Heart right ventricle (tissue), 16 donors: ENCODE measurements around the gene ARL4A. TPM values are rescaled to one million over a fixed set of nuclear protein-coding genes. Genes with fewer than 3 reads are reported as not detected.

Experiments
- ATAC-seq, 8 donors: fragments of 200-7000 bp; cut with Tn5 transposase; one replicate each; pipeline ENCODE4 v1.9.1; 2020; ENCODE audit warnings: mild to moderate bottlenecking in 8 of 8, moderate library complexity in 8 of 8, moderate number of reproducible peaks in 1 of 8
- DNase-seq, 2 donors: peaks; one replicate each; pipeline ENCODE4 v3.0.0-alpha.2; 2020
- H3K27ac ChIP-seq, 10 donors: fragments of 200-600 bp; sonication (generic) in 2 of 10; one replicate each; pipeline versions ENCODE4 v1.5.0 to v1.8.0; 2020 to 2022; ENCODE audit warnings: mild to moderate bottlenecking in 3 of 10
- H3K27me3 ChIP-seq, 7 donors: fragments of 200-600 bp; one replicate each; pipeline ENCODE4 v1.8.0; 2021 to 2022; ENCODE audit warnings: mild to moderate bottlenecking in 2 of 7
- H3K36me3 ChIP-seq, 9 donors: fragments of 200-600 bp; sonication (generic) in 1 of 9; one replicate each; pipeline versions ENCODE4 v1.5.0 to v1.8.0; 2020 to 2022; ENCODE audit warnings: mild to moderate bottlenecking in 2 of 9
- H3K4me1 ChIP-seq, 9 donors: fragments of 200-600 bp; sonication (generic) in 1 of 9; one replicate each; pipeline versions ENCODE4 v1.5.0 to v1.8.0; 2020 to 2022; ENCODE audit warnings: mild to moderate bottlenecking in 4 of 9
- H3K4me3 ChIP-seq, 10 donors: fragments of 200-600 bp; sonication (generic) in 2 of 10; one replicate each; pipeline versions ENCODE4 v1.5.0 to v1.8.0; 2020 to 2022; ENCODE audit warnings: mild to moderate bottlenecking in 7 of 10, moderate library complexity in 2 of 10
- H3K9me3 ChIP-seq, 11 donors: fragments of 200-600 bp in 10 of 11; sonication (generic) in 2 of 11; one replicate each; pipeline versions ENCODE4 v1.5.0 to v1.8.0; 2013 to 2022; ENCODE audit warnings: mild to moderate bottlenecking in 2 of 11, control low read depth in 1 of 11, moderate library complexity in 1 of 11
- WGBS, 2 donors: extraction: QIAGEN DNeasy Blood & Tissue Kit; methylation state at CpG; one replicate each; pipeline ENCODE4 v1.1.7; 2013; ENCODE audit warnings: inconsistent platforms in 1 of 2; 5-methylcytosine and 5-hydroxymethylcytosine counted together
- intact Hi-C, 10 donors: fragments of 100-400 bp; cut with DNase I; formaldehyde crosslinking; loops; one replicate each; pipeline versions ENCODE4 v1.11.1 to v1.14.2; 2022
- polyA plus RNA-seq, 2 donors: library from polyadenylated mRNA; stranded (reverse); fragments of 200-250 nt; gene quantifications; one replicate each; pipeline ENCODE4 v1.2.3, GENCODE V29; 2013
- total RNA-seq, 10 donors: library from RNA; stranded (reverse); fragmentation: NEBNext Ultra II Directional in 3 of 10; extraction: Animal tissue kit (Norgen Biotek cat#: 25700) in 3 of 10; gene quantifications; one replicate each; pipeline versions ENCODE4 v1.2.1 to v1.2.4, GENCODE V29; 2021 to 2023
- TF ChIP-seq, protein P1 (sequence below), 9 donors: fragments of 200-600 bp; sonication (generic) in 2 of 9; IDR thresholded peaks; one replicate each; pipeline versions ENCODE4 v1.5.0 to v1.8.0; 2021 to 2022; ENCODE audit warnings: antibody characterized with exemption in 9 of 9, mild to moderate bottlenecking in 5 of 9, moderate library complexity in 1 of 9
- donor health status: Arrhythmogenic right ventricular cardiomyopathy.
- donor health status: ischemic (EF 13 %, LVEDD 7.1; RV severe dilation, severe dysfunction).
- donor health status: healthy with polysubstance abuse.
- donor health status: DM: no; HTN: yes; CAD: no.
- donor health status: DM: no; HTN: no; CAD: no.
- donor health status: ischemic (EF 25% LVEDD 6.9; RV normal size, moderate dysfunction).
- donor health status: ischemic (EF 25% LVEDD 5.7; RV mildly dilated, moderate dysfunction).
- donor health status: healthy.
- donor health status: DM: yes; HTN: yes; CAD: no.
- donor health status: Ischemic cardiomyopathy.
- donor health status: ischemic (EF 35%, LVEDD 5.7; RV mildly dilated, moderate dysfunction).
- donor health status: nonischemic (EF 11% LVEDD 7.7; RV severe dilation, severe dysfunction).
- donor health status: DM: yes; HTN: yes; CAD: no.
- donor health status: PGD.
- donor health status: ischemic (EF 29% LVEDD 5.4; RV normal size, mild dysfunction).
- donor health status: nonischemic (EF 23%, LVEDD 6.1; RV moderate dilation, normal function).

The ARL4A gene
- total and polyA plus RNA-seq, 12 donors, result 6.9 to 21.4 (median 12.9) TPM

DNA sequence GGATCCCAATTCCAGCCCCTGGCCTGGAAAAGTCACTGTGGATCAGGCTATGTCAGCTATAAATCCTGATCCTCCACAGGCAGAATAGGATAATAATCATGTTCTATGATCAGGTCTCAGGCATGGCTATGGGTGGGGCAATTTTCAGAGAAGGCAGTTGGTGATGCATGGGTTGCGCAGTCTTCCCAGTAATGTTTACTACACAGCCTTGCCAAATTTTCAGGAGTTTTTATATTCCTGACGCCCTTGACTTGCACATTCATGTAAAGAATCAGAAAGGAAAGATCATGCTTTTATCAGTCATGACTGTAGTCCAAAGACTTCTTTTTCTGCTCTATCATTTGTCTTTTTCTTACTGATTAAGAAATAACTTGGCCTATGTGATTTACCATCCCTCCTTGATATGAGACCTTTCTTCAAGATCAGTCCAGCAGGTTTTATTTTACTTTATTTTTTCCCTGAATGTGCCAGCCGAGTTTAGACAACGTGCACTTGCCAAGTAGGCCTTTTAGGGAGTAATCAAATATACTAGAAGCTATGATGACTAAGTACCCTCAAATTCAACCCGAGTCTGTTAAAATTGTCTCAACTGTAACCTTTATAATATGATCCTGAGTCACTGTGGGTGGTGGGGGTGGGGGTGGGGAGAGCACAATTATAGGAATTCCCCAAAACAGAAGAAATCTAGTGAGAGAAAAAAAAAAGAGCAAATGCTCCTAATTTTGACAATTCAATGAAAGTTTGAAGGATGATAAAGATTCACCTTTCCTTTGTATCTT is 31.9 kb downstream of the ARL4A start:
- intact Hi-C loops, result no loop called here
- WGBS, 2 donors, result 54 to 67% methylated on average over 5 of the region's 5 CpGs
- Histone ChIP-seq H3K27me3 (no peaks in the 10 kb centered on the region), H3K36me3 (no peaks in the 10 kb centered on the region), H3K9me3 (no peaks in the 10 kb centered on the region), H3K27ac (peak overlapping the region; percentile 3 to 87 (median 66)), H3K4me3 (no peak overlapping the region), H3K4me1 (peaks cover 3 to 68% (median 47%) of the 10 kb centered on the region in 9 donors)
- DNase-seq (no peak), ATAC-seq (peak in 1 of 8 donors; percentile 50)
- TF ChIP-seq, protein P1, sequence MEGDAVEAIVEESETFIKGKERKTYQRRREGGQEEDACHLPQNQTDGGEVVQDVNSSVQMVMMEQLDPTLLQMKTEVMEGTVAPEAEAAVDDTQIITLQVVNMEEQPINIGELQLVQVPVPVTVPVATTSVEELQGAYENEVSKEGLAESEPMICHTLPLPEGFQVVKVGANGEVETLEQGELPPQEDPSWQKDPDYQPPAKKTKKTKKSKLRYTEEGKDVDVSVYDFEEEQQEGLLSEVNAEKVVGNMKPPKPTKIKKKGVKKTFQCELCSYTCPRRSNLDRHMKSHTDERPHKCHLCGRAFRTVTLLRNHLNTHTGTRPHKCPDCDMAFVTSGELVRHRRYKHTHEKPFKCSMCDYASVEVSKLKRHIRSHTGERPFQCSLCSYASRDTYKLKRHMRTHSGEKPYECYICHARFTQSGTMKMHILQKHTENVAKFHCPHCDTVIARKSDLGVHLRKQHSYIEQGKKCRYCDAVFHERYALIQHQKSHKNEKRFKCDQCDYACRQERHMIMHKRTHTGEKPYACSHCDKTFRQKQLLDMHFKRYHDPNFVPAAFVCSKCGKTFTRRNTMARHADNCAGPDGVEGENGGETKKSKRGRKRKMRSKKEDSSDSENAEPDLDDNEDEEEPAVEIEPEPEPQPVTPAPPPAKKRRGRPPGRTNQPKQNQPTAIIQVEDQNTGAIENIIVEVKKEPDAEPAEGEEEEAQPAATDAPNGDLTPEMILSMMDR (IDR thresholded peaks at IDR 0.05), result no peak

DNA sequence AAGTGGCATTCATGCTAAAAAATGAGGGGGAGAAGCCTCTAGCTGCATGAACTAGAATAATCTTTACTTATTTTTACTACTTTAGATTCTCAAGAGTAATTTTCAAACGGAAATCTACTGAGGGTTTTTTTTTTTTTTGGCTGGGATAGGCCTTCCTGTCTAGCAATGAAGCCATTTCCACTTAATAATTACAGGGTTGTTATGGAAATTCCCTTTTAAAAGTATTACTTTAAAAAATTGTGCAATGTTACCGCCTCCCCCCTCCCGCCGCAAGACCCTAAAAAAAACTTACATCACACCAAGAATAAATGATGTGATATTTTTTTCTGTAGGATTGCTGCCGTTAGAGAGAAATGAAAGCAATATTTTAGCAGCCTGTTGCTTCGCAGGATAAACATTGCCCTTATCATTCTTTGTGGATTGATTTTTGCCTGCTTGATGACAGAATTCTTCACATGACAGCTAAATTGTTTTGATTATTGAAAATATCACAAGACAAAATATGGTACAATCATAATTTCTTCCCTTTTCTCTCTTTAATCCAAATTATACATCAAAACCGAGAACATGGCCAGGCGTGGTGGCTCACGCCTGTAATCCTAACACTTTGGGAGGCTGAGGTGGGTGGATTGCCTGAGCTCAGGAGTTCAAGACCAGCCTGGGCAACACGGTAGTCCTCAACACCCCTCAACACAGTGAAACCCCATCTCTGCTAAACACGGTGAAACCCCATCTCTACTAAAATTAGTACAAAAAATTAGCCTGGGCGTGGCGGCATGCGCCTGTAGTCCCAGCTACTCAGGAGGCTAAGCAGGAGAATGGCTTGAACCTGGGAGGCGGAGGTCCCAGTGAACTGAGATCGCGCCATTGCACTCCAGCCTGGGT is 32.8 kb downstream of the ARL4A start:
- Histone ChIP-seq H3K4me3 (peak overlapping the region in 1 of 10 donors; percentile 0), H3K9me3 (no peaks in the 10 kb centered on the region), H3K36me3 (no peaks in the 10 kb centered on the region), H3K4me1 (peaks cover 3 to 63% (median 43%) of the 10 kb centered on the region in 9 donors), H3K27me3 (no peaks in the 10 kb centered on the region), H3K27ac (peak overlapping the region; percentile 3 to 87 (median 66))
- ATAC-seq (peak in 4 of 8 donors; percentile 10 to 20 (median 13)), DNase-seq (no peak)
- intact Hi-C loops, result no loop called here
- TF ChIP-seq, protein P1 (IDR thresholded peaks at IDR 0.05), result no peak
- WGBS, 2 donors, result 77 to 83% methylated on average over 17 of the region's 17 CpGs

DNA sequence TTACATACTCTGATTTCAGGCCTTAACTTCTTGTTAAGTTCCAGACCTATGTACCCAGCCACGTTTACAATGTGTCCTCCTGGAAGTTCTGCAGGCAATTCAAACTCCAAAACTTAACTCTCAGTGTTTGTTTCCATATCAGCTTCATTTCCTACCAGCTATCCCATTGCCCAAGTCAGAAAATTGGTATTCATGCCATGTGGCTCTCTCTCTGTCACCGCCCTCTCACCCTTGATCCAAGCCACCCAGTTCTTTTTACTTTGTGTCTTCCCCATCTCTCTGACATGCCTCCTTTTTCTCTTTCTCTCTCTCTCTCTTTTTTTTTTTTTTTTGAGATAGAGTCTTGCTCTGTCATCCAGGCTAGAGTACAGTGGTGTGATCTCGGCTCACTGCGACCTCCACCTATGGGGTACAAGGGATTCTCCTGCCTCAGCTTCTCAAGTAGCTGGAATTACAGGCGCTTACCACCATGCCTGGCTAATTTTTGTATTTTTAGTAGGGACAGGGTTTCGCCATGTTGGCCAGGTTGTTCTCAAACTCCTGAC is 33.9 kb downstream of the ARL4A start:
- no peaks in the 10 kb centered on the region for H3K36me3 ChIP-seq
- no peak overlapping the region for H3K4me3 ChIP-seq
- no peaks in the 10 kb centered on the region for H3K9me3 ChIP-seq
- 93 to 96% methylated on average over 6 of the region's 6 CpGs for WGBS, 2 donors
- H3K27me3 ChIP-seq, result no peaks in the 10 kb centered on the region
- H3K4me1 ChIP-seq, result peaks cover 3 to 54% (median 38%) of the 10 kb centered on the region in 9 donors
- DNase-seq, result no peak
- no peak for ATAC-seq
- peak overlapping the region in 2 of 10 donors; percentile 63 to 84 for H3K27ac ChIP-seq
- TF ChIP-seq, protein P1 (IDR thresholded peaks at IDR 0.05), result no peak
- intact Hi-C loops, result no loop called here

DNA sequence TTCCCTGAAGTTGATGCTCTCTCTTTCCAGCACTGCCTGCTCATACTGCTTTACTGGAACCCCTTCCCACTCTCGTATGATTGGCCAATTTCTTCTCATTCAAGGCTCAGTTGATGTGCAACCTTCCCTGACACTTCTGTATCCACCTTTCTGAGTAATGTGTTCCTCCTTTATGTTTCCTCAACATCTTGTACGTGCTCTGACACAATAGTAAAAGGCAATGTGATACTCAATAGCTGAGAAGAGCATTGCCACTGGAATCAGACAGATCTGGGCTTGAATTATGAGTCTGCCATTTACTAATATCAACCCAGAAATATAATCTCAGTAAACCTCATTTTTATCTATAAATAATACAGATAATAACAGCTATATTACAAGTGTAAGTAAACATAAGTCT is 34.7 kb downstream of the ARL4A start:
- Histone ChIP-seq H3K27ac (no peak overlapping the region), H3K36me3 (no peaks in the 10 kb centered on the region), H3K27me3 (no peaks in the 10 kb centered on the region), H3K4me3 (no peak overlapping the region), H3K9me3 (no peaks in the 10 kb centered on the region), H3K4me1 (peaks cover 3 to 55% (median 35%) of the 10 kb centered on the region in 9 donors)
- TF ChIP-seq, protein P1 (IDR thresholded peaks at IDR 0.05), result no peak
- ATAC-seq, result no peak
- WGBS, 2 donors, result 88 to 89% methylated on average over 2 of the region's 2 CpGs
- no peak for DNase-seq
- intact Hi-C loops, result no loop called here
